Measurements from ENCODE around the gene SLC2A5.
"Not testable (repeated sequence)": the region's sequence is repeated elsewhere in the genome, so short reads cannot be mapped to it uniquely, and the experiment has no call there.

The SLC2A5 gene

GRCh38 chr1:9069326-9070100 lies at the start of gene SLC2A5:
Gene SLC2A5 (minus strand): TSS chr1:9069635. CDS start chr1:9069536, 99 bp downstream.
- no peak for DNase-seq

DNA sequence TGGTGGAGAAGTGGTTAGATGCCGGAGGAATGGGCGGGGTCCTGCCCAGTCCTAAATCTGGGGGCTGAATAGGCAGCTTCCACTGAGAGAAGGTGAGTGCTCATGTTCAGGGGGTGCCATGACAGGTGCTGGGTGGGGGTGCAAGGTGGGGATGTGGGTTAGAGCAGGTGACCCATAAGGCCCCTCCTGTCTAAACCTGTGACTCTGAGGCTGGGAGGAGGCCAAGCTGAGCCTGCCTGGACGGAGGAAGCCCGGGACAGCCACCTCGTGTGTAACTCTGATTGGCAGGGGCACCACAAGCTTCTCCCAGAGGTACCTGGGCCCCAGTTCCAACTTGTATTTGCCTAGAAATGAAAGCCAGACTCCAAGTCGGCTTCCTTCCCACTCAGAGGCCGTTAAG lies 48.8 kb upstream of the SLC2A5 start:
- no peak for DNase-seq

- no peak for DNase-seq
Observed at GRCh38 chr1:9115351-9116205, 46.1 kb upstream of the SLC2A5 start.

DNA sequence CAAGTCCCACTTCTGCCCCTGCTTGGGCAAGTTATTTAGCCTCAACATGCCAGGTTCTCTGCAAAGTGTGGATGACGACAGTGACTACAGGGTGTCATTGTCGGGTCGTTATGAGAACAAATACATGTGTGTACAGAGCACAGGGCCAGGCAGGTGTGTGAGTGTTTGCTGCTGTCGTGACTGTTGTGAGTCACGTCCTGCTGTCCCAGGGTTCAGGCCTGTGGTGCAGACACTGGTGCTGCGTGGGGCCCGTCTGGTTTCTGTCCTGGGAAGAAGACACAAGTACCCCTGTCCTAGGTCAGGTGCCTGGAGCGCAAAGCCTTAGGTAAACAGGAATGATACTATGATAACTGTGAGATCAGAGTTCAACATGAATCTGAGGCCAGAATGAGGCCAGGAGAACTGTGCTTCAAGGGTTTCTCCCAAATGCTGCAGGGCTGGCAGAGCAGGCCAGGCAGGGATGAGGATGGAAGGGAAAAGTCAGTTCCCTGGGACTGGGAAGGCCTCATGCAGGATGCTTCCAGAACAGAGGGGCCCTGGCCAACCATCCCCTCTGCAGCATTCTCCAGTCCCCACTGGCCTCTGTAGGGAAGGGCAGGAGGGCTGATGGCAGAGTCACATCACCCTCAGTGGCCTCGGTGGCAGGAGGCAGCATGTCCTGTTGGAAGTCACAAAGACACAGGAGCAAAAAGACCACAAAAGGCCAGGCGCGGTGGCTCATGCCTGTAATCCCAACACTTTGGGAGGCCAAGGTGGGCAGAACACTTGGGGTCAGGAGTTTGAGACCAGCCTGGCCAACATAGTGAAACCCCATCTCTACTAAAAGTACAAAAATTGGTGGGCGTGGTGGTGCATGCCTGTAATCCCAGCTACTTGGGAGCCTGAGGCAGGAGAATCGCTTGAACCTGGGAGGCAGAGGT lies 43.8 kb upstream of the SLC2A5 start:
- DNase-seq: no peak

DNA sequence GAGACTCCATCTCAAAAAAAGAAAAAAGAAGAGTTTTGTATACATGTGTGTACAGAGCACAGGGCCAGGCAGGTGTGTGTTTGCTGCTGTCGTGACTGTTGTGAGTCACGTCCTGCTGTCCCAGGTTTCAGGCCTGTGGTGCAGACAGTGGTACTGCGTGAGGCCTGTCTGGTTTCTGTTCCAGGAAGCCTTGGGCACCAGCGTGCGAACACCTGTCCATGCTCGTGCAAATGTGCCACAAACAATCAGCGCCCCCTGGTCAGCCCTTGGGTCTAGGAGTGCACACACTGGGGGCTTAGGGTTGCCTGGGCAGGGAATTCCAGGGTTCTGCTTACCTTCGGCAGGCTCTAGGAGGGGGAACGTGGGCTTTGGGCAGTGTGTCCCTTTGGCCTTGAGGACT lies 42.5 kb upstream of the SLC2A5 start:
- no peak for DNase-seq

DNA sequence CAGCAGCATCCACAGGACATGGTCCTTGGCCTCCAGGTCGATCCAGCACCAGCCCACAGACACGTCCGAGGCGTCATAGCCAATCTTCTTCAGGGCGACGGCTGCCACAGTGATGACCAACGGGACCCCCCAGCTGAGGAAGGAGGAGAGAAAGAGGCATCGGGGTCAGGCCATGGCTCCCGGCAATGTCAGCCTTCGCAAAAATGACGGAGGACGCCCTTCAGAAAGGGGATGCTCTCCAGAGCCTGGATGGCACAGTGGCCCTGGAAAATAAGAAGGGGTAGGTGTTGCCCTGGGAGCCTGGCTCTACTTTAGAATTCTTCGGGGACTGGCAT lies 41.9 kb upstream of the SLC2A5 start:
- DNase-seq: no peak

GRCh38 chr1:9110669-9111356 lies 41.4 kb upstream of the SLC2A5 start:
- DNase-seq: peak; percentile 97

- DNase-seq: no peak
Observed at GRCh38 chr1:9108056-9108665, 38.7 kb upstream of the SLC2A5 start.

GRCh38 chr1:9107136-9107535 lies 37.7 kb upstream of the SLC2A5 start:
- DNase-seq: no peak

- no peak for DNase-seq
Observed at GRCh38 chr1:9106286-9106685, 36.9 kb upstream of the SLC2A5 start.

DNA sequence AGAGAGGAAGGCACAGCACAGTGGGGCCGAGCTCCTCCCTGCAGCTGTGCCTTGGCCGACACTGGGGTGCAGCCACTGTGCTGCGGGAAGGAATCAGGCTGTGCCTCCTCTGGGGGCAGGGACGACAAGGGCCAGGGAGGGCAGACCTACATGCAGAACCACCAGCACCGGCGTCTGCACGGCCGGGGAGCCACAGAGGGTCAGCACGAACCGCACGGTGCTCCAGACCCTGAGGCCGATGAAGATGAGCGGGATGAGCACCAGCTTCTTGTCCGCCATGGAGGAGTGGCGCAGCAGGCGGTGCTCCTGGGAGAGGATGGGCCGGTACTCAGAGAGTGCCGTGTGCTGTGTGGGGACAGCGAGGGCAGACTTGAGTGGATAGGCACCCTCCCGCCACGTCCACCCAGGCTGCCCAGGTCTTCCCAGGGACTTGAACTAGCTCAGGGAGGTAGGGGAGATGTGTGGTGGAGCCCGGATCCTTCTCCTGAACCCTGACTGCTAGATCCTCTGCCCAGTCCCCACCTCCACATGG lies 36.0 kb upstream of the SLC2A5 start:
- DNase-seq: no peak

- peak; percentile 51 for DNase-seq
Observed at GRCh38 chr1:9101510-9102146, 32.2 kb upstream of the SLC2A5 start.

DNA sequence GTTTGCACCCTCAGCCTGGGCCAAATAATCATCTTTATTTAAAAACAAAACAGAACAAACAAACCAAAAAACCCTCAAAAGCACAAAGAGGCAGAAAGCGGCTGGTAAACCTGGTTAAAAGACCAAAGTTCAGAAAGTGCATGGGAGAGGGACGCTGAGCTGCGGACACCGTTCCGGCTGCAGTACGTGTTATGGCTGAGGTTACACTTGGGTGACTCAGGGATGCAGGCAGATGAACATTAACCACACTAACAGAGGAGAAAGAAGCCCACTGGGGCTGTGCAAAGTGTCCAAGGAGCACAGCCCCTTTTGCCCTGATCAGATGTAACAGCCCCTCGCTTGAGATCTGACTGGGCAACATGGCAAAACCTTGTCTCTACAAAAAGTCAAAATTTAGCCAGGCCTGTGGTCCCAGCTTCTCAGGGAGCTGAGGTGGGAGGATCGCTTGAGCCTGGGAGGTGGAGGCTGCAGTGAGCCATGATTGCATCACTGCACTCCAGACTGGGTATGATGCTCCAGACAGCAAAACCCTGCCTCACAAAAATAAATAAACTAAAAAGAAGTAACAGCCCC lies 31.1 kb upstream of the SLC2A5 start:
- no peak for DNase-seq

DNA sequence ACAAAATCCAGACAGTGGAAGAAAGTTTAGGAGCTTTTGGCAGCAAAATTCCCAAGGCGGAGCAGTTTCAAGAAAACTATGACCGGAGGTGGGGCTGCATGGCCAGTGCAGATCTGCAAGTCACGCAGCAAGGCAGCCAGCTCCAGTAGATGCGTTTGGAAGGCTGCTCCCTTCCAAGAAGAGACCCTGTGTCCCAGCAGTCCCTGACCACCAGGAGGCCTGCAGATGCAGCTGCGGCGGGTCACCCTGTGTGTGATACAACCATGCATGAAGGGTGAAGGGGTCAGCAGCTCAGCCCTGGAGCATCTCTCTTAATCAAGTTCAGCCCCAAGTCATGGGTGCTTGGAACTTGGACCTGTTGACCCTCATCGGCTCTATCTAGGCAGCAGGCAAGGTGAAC lies 30.1 kb upstream of the SLC2A5 start:
- DNase-seq: no peak

DNA sequence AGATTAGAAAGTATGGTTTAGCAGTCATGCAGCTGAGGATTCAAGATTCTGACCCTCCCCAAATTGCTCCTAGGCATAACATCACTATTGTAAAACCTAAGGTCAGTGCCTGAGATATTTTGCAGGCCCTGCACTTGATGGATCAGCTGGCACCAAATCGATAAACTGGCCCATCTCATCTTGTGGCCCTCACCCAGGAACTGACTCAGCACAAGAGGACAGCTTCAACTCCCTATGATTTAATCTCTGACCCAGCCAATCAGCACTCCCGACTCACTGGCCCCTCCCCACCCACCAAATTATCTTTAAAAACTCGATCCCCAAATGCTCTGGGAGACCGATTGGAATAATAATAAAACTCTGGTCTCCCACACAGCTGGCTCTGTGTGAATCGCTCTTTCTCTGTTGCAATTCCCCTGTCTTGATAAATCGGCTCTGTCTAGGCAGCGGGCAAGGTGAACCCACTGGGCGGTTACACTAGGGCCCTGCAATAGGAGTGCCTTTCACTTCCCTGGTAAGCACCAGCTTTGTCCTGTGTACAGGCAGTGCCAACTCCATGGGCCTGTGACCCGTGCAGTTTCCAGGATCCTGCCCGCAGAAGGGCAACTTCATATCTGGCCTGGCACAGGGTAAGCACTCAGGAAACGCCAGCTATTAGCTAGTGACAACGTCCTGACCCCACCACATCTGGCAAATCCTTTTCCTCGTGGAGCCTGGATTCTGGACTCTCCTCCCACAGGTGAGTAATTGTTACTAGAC lies 28.7 kb upstream of the SLC2A5 start:
- no peak for DNase-seq

GRCh38 chr1:9095818-9096217 lies 26.4 kb upstream of the SLC2A5 start:
- no peak for DNase-seq

GRCh38 chr1:9093996-9094595 lies 24.7 kb upstream of the SLC2A5 start:
- not testable (repeated sequence) for DNase-seq

DNA sequence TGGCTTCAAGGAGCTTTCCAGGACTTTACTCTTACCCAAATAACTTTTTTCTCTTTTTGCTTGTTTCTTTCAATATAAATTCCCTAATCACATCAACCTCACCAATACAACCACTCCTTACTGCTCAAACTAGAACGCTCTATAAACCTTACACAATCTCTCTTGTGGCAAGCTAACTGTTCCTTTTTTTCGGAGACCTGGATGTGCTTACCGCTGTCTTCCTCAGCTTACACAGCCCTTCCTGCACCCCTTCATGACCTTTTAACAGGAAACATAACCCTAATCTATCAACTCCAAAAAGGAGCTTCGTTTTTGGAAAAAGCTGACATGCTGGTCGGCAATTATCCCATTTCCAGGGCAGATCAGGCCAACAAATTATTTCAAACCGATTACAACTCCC lies 24.1 kb upstream of the SLC2A5 start:
- no peak for DNase-seq

DNA sequence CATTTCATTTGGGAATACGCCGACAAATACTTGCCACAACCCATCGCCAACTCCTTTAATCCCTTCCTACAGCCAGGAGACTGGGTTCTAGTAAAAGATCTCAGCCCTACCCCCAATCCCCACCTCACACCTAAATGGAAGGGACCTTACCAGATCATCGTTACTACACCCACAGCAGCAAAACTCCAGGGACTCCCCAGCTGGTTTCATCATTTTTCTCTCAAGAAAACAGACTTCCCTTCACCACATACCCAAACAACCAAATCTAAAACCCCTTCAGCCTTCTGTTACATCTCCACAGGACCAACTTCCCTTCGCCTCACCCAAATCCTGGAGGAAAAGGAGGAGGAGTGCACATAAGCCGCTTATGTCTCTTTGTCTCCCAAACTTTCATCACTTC lies 23.7 kb upstream of the SLC2A5 start:
- DNase-seq: no peak

GRCh38 chr1:9088807-9089206 lies 19.4 kb upstream of the SLC2A5 start:
- DNase-seq: no peak

Measured in NCI-H226 (cell line).